OCI-LY7 (cell line): ENCODE data around the gene FAM81A.

ENCODE experiments used
- CTCF ChIP-seq: fragments of 200-600 bp; sonication (generic); conservative IDR thresholded peaks from 2 replicates; pipeline ENCODE4 v1.5.1; 2014; ENCODE audit warnings: mild to moderate bottlenecking, antibody characterized with exemption, low read length, moderate library complexity, mixed read lengths
- EZH2phosphoT487 ChIP-seq: fragments of 200-600 bp; sonication (generic); IDR thresholded peaks from 2 replicates; pipeline ENCODE4 v1.6.1; 2018; ENCODE audit warnings: low read depth, borderline replicate concordance, mild to moderate bottlenecking, mixed run types, antibody characterized with exemption, low read length, moderate library complexity, mixed read lengths

- TF ChIP-seq CTCF: no peak
- TF ChIP-seq EZH2phosphoT487: no peak
Measured at GRCh38 chr15:59567324-59567723, 129.3 kb downstream of the FAM81A start.
